Activated T-cell treated with anti-CD3 and anti-CD28 coated beads, Interleukin-2, amount 50 U/mL, for 4 hours (primary cell): ENCODE measurements around the gene GRID2. TPM values are rescaled to one million over a fixed set of nuclear protein-coding genes. Genes with fewer than 3 reads are reported as not detected.

Experiments
- ATAC-seq, 2 donors: fragments of 200-7000 bp; cut with Tn5 transposase; one replicate each; pipeline ENCODE4 v1.10.0; 2021
- DNase-seq: peaks from one replicate; pipeline ENCODE4 v3.0.0-alpha.2; 2020
- H3K27me3 Mint-ChIP-seq: one replicate; pipeline ENCODE4 v1.8.0; 2021; ENCODE audit warnings: low read depth, mixed read lengths
- H3K36me3 Mint-ChIP-seq: one replicate; pipeline ENCODE4 v1.8.0; 2022; ENCODE audit warnings: mixed read lengths; ENCODE audit not compliant: insufficient read depth
- H3K4me1 Mint-ChIP-seq: one replicate; pipeline ENCODE4 v1.8.0; 2021; ENCODE audit warnings: low read depth, mixed read lengths
- H3K4me3 Mint-ChIP-seq: one replicate; pipeline ENCODE4 v1.8.0; 2021; ENCODE audit warnings: mild to moderate bottlenecking, moderate library complexity, mixed read lengths
- H3K9me3 Mint-ChIP-seq: one replicate; pipeline ENCODE4 v1.8.0; 2021; ENCODE audit warnings: mixed read lengths
- total RNA-seq, 3 donors: library from RNA; stranded (reverse); gene quantifications; one replicate each; pipeline ENCODE4 v1.2.1, GENCODE V29; 2021

The GRID2 gene
- total RNA-seq, 3 donors from 2014 or later, result 0.22 TPM; not detected in 2

- H3K36me3 Mint-ChIP-seq, result no peaks in the 10 kb centered on the region
- ATAC-seq (no peak), DNase-seq (no peak)
- no peaks in the 10 kb centered on the region for H3K9me3 Mint-ChIP-seq
- H3K4me3 Mint-ChIP-seq, result no peak overlapping the region
- no peaks in the 10 kb centered on the region for H3K27me3 Mint-ChIP-seq
- H3K4me1 Mint-ChIP-seq, result no peaks in the 10 kb centered on the region
These were observed 1427.0 kb downstream of the GRID2 start for GRCh38 chr4:93730760-93731159.

- Mint-ChIP-seq H3K4me1 (no peaks in the 10 kb centered on the region), H3K36me3 (no peaks in the 10 kb centered on the region), H3K27me3 (no peaks in the 10 kb centered on the region), H3K4me3 (no peak overlapping the region), H3K9me3 (no peaks in the 10 kb centered on the region)
- DNase-seq (no peak), ATAC-seq (no peak)
These were observed 1427.7 kb downstream of the GRID2 start for GRCh38 chr4:93731456-93731855.

GRCh38 chr4:93732509-93732908 is 1428.7 kb downstream of the GRID2 start:
- H3K36me3 Mint-ChIP-seq, result no peaks in the 10 kb centered on the region
- no peaks in the 10 kb centered on the region for H3K27me3 Mint-ChIP-seq
- ATAC-seq (no peak), DNase-seq (no peak)
- no peak overlapping the region for H3K4me3 Mint-ChIP-seq
- no peaks in the 10 kb centered on the region for H3K9me3 Mint-ChIP-seq
- H3K4me1 Mint-ChIP-seq, result no peaks in the 10 kb centered on the region

GRCh38 chr4:93740890-93741289 is 1437.1 kb downstream of the GRID2 start:
- no peaks in the 10 kb centered on the region for H3K9me3 Mint-ChIP-seq
- ATAC-seq, result no peak

GRCh38 chr4:93743022-93743421 is 1439.3 kb downstream of the GRID2 start:
- Mint-ChIP-seq H3K9me3 (no peaks in the 10 kb centered on the region), H3K36me3 (no peaks in the 10 kb centered on the region), H3K27me3 (no peaks in the 10 kb centered on the region), H3K4me3 (no peak overlapping the region), H3K4me1 (no peaks in the 10 kb centered on the region)
- no peak for DNase-seq
- no peak for ATAC-seq

More at GRCh38 chr4:93740890-93741289, 1437.1 kb downstream of the GRID2 start:
- Mint-ChIP-seq H3K4me3 (no peak overlapping the region), H3K36me3 (no peaks in the 10 kb centered on the region), H3K27me3 (no peaks in the 10 kb centered on the region), H3K4me1 (no peaks in the 10 kb centered on the region)
- no peak for DNase-seq

GRCh38 chr4:93743635-93744034 is 1439.9 kb downstream of the GRID2 start:
- ATAC-seq, result no peak
- H3K4me1 Mint-ChIP-seq, result no peaks in the 10 kb centered on the region
- H3K36me3 Mint-ChIP-seq, result no peaks in the 10 kb centered on the region
- H3K4me3 Mint-ChIP-seq, result no peak overlapping the region
- no peaks in the 10 kb centered on the region for H3K9me3 Mint-ChIP-seq
- no peaks in the 10 kb centered on the region for H3K27me3 Mint-ChIP-seq
- no peak for DNase-seq

GRCh38 chr4:93744961-93745360 is 1441.2 kb downstream of the GRID2 start:
- Mint-ChIP-seq H3K27me3 (no peaks in the 10 kb centered on the region), H3K4me3 (no peak overlapping the region), H3K36me3 (no peaks in the 10 kb centered on the region), H3K9me3 (no peaks in the 10 kb centered on the region), H3K4me1 (no peaks in the 10 kb centered on the region)
- ATAC-seq (no peak), DNase-seq (no peak)

GRCh38 chr4:93746031-93746430 is 1442.3 kb downstream of the GRID2 start:
- Mint-ChIP-seq H3K4me1 (no peaks in the 10 kb centered on the region), H3K27me3 (no peaks in the 10 kb centered on the region), H3K4me3 (no peak overlapping the region), H3K9me3 (no peaks in the 10 kb centered on the region), H3K36me3 (no peaks in the 10 kb centered on the region)
- DNase-seq (no peak), ATAC-seq (no peak)

- H3K9me3 Mint-ChIP-seq, result no peaks in the 10 kb centered on the region
- no peaks in the 10 kb centered on the region for H3K4me1 Mint-ChIP-seq
These were observed 1443.5 kb downstream of the GRID2 start for GRCh38 chr4:93747220-93747619.

GRCh38 chr4:93748373-93749291 is 1444.9 kb downstream of the GRID2 start:
- Mint-ChIP-seq H3K4me3 (no peak overlapping the region), H3K36me3 (no peaks in the 10 kb centered on the region), H3K27me3 (no peaks in the 10 kb centered on the region), H3K9me3 (no peaks in the 10 kb centered on the region), H3K4me1 (no peaks in the 10 kb centered on the region)
- DNase-seq, result no peak
- no peak for ATAC-seq

More at GRCh38 chr4:93747220-93747619, 1443.5 kb downstream of the GRID2 start:
- Mint-ChIP-seq H3K4me3 (no peak overlapping the region), H3K27me3 (no peaks in the 10 kb centered on the region), H3K36me3 (no peaks in the 10 kb centered on the region)
- no peak for ATAC-seq
- no peak for DNase-seq

GRCh38 chr4:93749292-93749761 is 1445.6 kb downstream of the GRID2 start:
- H3K9me3 Mint-ChIP-seq, result no peaks in the 10 kb centered on the region
- no peaks in the 10 kb centered on the region for H3K27me3 Mint-ChIP-seq
- DNase-seq (no peak), ATAC-seq (no peak)
- H3K4me3 Mint-ChIP-seq, result no peak overlapping the region
- H3K4me1 Mint-ChIP-seq, result no peaks in the 10 kb centered on the region
- no peaks in the 10 kb centered on the region for H3K36me3 Mint-ChIP-seq

- no peaks in the 10 kb centered on the region for H3K9me3 Mint-ChIP-seq
- H3K27me3 Mint-ChIP-seq, result no peaks in the 10 kb centered on the region
- ATAC-seq (no peak), DNase-seq (no peak)
- no peak overlapping the region for H3K4me3 Mint-ChIP-seq
- H3K36me3 Mint-ChIP-seq, result no peaks in the 10 kb centered on the region
- H3K4me1 Mint-ChIP-seq, result no peaks in the 10 kb centered on the region
These were observed 1447.6 kb downstream of the GRID2 start for GRCh38 chr4:93751411-93751810.

GRCh38 chr4:93756101-93756500 is 1452.3 kb downstream of the GRID2 start:
- DNase-seq (no peak), ATAC-seq (no peak)
- H3K9me3 Mint-ChIP-seq, result no peaks in the 10 kb centered on the region
- H3K36me3 Mint-ChIP-seq, result no peaks in the 10 kb centered on the region
- no peak overlapping the region for H3K4me3 Mint-ChIP-seq
- no peaks in the 10 kb centered on the region for H3K27me3 Mint-ChIP-seq
- H3K4me1 Mint-ChIP-seq, result no peaks in the 10 kb centered on the region

- H3K27me3 Mint-ChIP-seq, result peaks cover 1% of the 10 kb centered on the region
- no peak for ATAC-seq
These were observed 1455.7 kb downstream of the GRID2 start for GRCh38 chr4:93759506-93759905.

GRCh38 chr4:93760284-93760683 is 1456.5 kb downstream of the GRID2 start:
- H3K9me3 Mint-ChIP-seq, result no peaks in the 10 kb centered on the region
- peaks cover 5% of the 10 kb centered on the region for H3K27me3 Mint-ChIP-seq
- H3K4me3 Mint-ChIP-seq, result no peak overlapping the region
- H3K36me3 Mint-ChIP-seq, result no peaks in the 10 kb centered on the region
- H3K4me1 Mint-ChIP-seq, result no peaks in the 10 kb centered on the region
- no peak for ATAC-seq
- no peak for DNase-seq

More at GRCh38 chr4:93759506-93759905, 1455.7 kb downstream of the GRID2 start:
- Mint-ChIP-seq H3K4me3 (no peak overlapping the region), H3K36me3 (no peaks in the 10 kb centered on the region), H3K4me1 (no peaks in the 10 kb centered on the region), H3K9me3 (no peaks in the 10 kb centered on the region)
- no peak for DNase-seq
